ENCODE data around the gene PPP1R13B. TPM values are rescaled to one million over a fixed set of nuclear protein-coding genes. Genes with fewer than 3 reads are reported as not detected.

PPP1R13B gene
- total RNA-seq, 1 donor from 2014 or later = 32.7 TPM

DNA sequence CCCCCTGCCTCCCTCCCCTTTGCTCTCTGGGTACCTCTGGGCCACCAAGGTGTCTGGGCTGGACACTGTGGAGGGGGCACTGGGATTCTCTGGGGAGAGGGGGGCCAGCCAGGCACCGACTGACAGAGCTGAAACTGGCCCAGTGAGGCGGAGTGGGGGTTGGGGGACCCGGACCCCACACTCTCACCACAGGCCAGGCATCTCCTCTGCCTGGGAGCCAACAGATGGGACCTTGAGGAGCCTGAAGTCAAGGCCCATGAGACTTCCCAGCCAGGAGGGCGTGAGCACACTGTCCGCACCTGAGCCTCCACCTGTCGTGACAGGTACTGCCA, 39.8 kb upstream of the PPP1R13B start:
- Histone ChIP-seq H3K27me3 (no peaks in the 10 kb centered on the region), H3K36me3 (no peaks in the 10 kb centered on the region), H3K4me3 (no peak overlapping the region), H3K4me1 (no peaks in the 10 kb centered on the region), H3K27ac (no peak overlapping the region), H3K9me3 (no peaks in the 10 kb centered on the region)
- TF ChIP-seq, protein P1, sequence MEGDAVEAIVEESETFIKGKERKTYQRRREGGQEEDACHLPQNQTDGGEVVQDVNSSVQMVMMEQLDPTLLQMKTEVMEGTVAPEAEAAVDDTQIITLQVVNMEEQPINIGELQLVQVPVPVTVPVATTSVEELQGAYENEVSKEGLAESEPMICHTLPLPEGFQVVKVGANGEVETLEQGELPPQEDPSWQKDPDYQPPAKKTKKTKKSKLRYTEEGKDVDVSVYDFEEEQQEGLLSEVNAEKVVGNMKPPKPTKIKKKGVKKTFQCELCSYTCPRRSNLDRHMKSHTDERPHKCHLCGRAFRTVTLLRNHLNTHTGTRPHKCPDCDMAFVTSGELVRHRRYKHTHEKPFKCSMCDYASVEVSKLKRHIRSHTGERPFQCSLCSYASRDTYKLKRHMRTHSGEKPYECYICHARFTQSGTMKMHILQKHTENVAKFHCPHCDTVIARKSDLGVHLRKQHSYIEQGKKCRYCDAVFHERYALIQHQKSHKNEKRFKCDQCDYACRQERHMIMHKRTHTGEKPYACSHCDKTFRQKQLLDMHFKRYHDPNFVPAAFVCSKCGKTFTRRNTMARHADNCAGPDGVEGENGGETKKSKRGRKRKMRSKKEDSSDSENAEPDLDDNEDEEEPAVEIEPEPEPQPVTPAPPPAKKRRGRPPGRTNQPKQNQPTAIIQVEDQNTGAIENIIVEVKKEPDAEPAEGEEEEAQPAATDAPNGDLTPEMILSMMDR (IDR thresholded peaks at IDR 0.05) = no peak
- intact Hi-C loops (cut with DNase I) = loop anchor here (10.0 kb wide), 1 partner anchor 1278 kb away; the partner anchor contains the start of gene JAG2
- DNase-seq (ENCODE audit: low spot score in 2 of 2) = no peak

DNA sequence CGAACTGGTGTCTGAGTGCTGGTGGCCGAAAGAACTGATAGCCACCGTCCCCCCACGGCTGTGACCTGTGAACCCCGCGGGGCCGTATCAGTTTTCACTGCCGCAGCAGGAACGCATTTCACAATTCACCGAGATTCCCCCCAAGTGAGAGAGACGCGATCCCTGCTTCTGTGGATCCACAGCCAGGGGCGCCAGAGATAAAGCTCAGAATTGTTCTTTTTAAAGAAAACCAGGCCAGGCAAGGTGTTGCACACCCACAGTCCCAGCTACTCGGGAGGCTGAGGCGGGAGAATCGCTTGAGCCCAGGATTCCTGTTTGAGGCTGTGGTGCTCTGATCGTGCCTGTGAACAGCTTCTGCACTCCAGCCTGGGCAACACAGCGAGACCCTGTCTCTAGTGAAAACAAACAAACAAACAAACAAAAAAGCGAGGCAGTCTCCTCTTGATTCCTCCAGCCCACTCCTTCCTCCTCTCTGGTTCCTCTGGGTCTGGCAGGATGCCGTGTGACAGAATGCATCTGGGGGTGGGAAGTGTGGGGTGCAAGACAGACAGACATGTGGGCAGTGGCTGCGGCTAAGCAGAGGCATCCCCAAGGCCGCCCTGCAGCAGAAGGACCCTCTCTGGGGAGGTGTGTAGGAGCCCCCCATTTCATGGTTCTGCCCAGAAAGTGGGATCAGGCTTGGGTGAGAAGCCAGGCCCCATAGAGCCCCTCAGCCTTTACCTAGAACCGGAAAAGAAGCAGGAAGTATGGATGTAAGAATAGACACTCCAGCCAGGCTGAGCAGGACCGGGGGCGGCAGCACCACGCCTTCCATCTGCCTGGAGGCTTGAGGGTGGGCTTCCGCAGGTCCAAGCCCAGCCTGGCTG, 39.2 kb upstream of the PPP1R13B start:
- Histone ChIP-seq H3K36me3 (no peaks in the 10 kb centered on the region), H3K27ac (no peak overlapping the region), H3K27me3 (no peaks in the 10 kb centered on the region), H3K9me3 (no peaks in the 10 kb centered on the region), H3K4me3 (no peak overlapping the region), H3K4me1 (no peaks in the 10 kb centered on the region)
- TF ChIP-seq, protein P1 (IDR thresholded peaks at IDR 0.05) = no peak
- intact Hi-C loops (cut with DNase I) = loop anchor here (10.0 kb wide), 1 partner anchor 1278 kb away; the partner anchor contains the start of gene JAG2
- DNase-seq (ENCODE audit: low spot score in 2 of 2) = no peak

DNA sequence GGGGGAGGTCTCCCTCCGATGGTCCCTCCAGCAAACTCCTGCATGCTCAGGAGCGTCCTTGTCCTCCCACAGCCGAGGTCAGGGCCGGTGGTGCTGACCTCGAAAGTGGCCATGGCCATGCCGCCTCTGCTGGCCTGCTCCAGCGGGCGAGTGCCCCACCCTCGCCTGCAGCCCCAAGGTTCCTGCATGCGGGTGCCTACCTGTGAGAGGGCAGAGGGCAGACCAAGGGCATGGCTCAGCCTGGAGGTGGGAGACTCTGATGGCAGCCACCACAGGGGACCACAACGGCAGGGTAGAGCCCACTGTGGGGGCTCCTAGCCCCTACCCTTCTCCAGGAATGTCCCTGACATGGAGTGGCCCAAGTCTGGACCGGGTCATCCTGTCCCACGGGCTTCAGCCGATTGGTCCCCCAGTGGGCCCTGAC, 38.1 kb upstream of the PPP1R13B start:
- H3K27me3 ChIP-seq = no peaks in the 10 kb centered on the region
- H3K4me1 ChIP-seq = peaks cover 2 to 10% of the 10 kb centered on the region in 2 donors
- H3K4me3 ChIP-seq = no peak overlapping the region
- H3K9me3 ChIP-seq = no peaks in the 10 kb centered on the region
- DNase-seq (ENCODE audit: low spot score in 2 of 2) = no peak
- H3K36me3 ChIP-seq = no peaks in the 10 kb centered on the region
- H3K27ac ChIP-seq = no peak overlapping the region
- intact Hi-C loops (cut with DNase I) = loop anchor here (10.0 kb wide), 1 partner anchor 1279 kb away; the partner anchor contains the start of gene JAG2
- TF ChIP-seq, protein P1 (IDR thresholded peaks at IDR 0.05) = no peak

DNA sequence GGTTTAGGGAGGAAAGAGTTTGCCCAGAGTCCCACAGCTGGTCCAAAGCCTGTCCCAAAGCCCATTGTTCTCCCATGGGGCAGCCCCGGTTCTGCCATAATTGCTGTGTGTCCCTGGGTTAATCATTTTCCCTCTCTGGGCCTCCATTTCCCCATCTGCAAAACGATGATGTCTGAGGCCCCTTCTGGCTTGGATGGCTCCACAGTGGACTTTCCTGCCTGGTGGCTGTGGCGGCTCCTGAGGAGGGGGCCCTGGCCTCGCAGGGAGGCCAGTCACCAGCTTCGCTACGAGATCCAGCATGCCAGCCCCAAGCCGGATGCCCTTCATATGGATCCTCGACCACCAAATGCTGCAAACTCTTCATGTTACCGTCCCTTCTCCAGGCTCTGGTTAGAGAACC, 37.5 kb upstream of the PPP1R13B start:
- H3K9me3 ChIP-seq = no peaks in the 10 kb centered on the region
- H3K4me1 ChIP-seq = peaks cover 5 to 16% of the 10 kb centered on the region in 2 donors
- no peak overlapping the region for H3K4me3 ChIP-seq
- no peaks in the 10 kb centered on the region for H3K27me3 ChIP-seq
- H3K27ac ChIP-seq = no peak overlapping the region
- intact Hi-C loops (cut with DNase I) = loop anchor here (10.0 kb wide), 1 partner anchor 1280 kb away; the partner anchor contains the start of gene JAG2
- DNase-seq (ENCODE audit: low spot score in 2 of 2) = no peak
- H3K36me3 ChIP-seq = no peaks in the 10 kb centered on the region
- TF ChIP-seq, protein P1 (IDR thresholded peaks at IDR 0.05) = no peak

DNA sequence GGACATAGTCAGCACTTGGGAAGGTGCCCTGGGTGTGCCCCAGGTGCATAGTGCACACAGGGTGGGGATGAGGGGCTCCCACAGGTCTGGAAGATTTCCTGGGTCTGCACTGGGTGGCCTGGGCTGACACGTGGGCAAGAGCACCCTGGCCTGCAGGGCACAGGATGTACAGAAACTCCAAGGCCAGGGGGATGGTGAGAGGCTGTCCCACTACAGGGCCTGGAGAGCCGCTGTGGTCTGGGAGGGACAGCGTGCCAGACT, 35.8 kb upstream of the PPP1R13B start:
- TF ChIP-seq, protein P1 (IDR thresholded peaks at IDR 0.05) = no peak
- intact Hi-C loops (cut with DNase I) = loop anchor here (10.0 kb wide), 1 partner anchor 1282 kb away; the partner anchor contains the start of gene JAG2
- DNase-seq (ENCODE audit: low spot score in 2 of 2) = no peak
- Histone ChIP-seq H3K36me3 (no peaks in the 10 kb centered on the region), H3K4me1 (peaks cover 8 to 22% of the 10 kb centered on the region in 2 donors), H3K27ac (no peak overlapping the region), H3K9me3 (no peaks in the 10 kb centered on the region), H3K27me3 (no peaks in the 10 kb centered on the region), H3K4me3 (no peak overlapping the region)

All from ascending aorta (tissue), 2 donors.